GM12878 (cell line): ENCODE measurements around the gene ZKSCAN2. TPM values are rescaled to one million over a fixed set of nuclear protein-coding genes. Genes with fewer than 3 reads are reported as not detected.

Experiments used
- ATAC-seq: fragments of 200-7000 bp; cut with Tn5 transposase; 3 replicates; pipeline ENCODE4 v1.9.1; 2020; ENCODE audit warnings: mild to moderate bottlenecking, moderate library complexity
- BruUV-seq: library from RNA; stranded (reverse); fragments of 400-500 nt; replicated peaks from 2 replicates; lab custom pipeline; 2021; lab: Mats Ljungman, UMichigan
- CTCF ChIA-PET: fragments of 300-600 bp; sonication (Branson Sonifier 250); formaldehyde crosslinking; extraction: SDS; loops from one replicate; lab custom pipeline; 2021; ENCODE audit warnings: inconsistent platforms; lab: Yijun Ruan, JAX
- POLR2A ChIA-PET: fragments of 350-600 bp; formaldehyde crosslinking; extraction: SDS; loops from one replicate; lab custom pipeline; 2021; ENCODE audit warnings: inconsistent platforms; lab: Charles Lee
- RAD21 ChIA-PET: fragments of 300-600 bp; sonication (Branson Sonifier 250); formaldehyde crosslinking; loops from one replicate; lab custom pipeline; 2023; ENCODE audit warnings: antibody characterized with exemption; ENCODE audit not compliant: unreplicated experiment; lab: Charles Lee
- SMC1A ChIA-PET: fragments of 300-600 bp; sonication (Branson Sonifier 250); formaldehyde crosslinking; loops from one replicate; lab custom pipeline; 2023; ENCODE audit not compliant: unreplicated experiment, uncharacterized antibody; lab: Charles Lee
- DNase-seq: peaks from one replicate; pipeline ENCODE4 v3.0.0-alpha.2; 2011; ENCODE audit warnings: low read depth, low spot score
- FAIRE-seq: peaks from 3 replicates; lab custom pipeline; 2011; peaks lifted over from hg19 to GRCh38; lab: Jason Lieb, UNC
- H2AFZ ChIP-seq: 2 replicates; pipeline ENCODE4 v1.6.0; 2011; ENCODE audit warnings: low read depth, low read length, control low read depth; ENCODE audit not compliant: control insufficient read depth
- H3K27ac ChIP-seq: 2 replicates; pipeline ENCODE4 v1.5.1; 2011; ENCODE audit warnings: control low read depth; ENCODE audit not compliant: control insufficient read depth, insufficient read depth
- H3K27me3 ChIP-seq, 2 experiments: replicated peaks in 1 of 2; 2 replicates each; pipeline versions ENCODE4 v1.6.0 to v1.6.1; 2011; ENCODE audit warnings: low read length in 1 of 2; ENCODE audit not compliant: control insufficient read depth in 2 of 2, insufficient read depth in 2 of 2
- H3K36me3 ChIP-seq, 2 experiments: 2 replicates each; pipeline ENCODE4 v1.5.1; 2011; ENCODE audit warnings: low read length in 1 of 2; ENCODE audit not compliant: control insufficient read depth in 2 of 2, insufficient read depth in 2 of 2
- H3K4me1 ChIP-seq: 2 replicates; pipeline ENCODE4 v1.6.1; 2011; ENCODE audit warnings: mild to moderate bottlenecking, low read length, moderate library complexity, mixed read lengths; ENCODE audit not compliant: control insufficient read depth, insufficient read depth
- H3K4me2 ChIP-seq: 2 replicates; pipeline ENCODE4 v1.6.0; 2011; ENCODE audit warnings: control low read depth; ENCODE audit not compliant: control insufficient read depth, insufficient read depth
- H3K4me3 ChIP-seq: fragments of 200-600 bp; sonication (generic); 2 replicates; pipeline ENCODE4 v1.5.1; 2016
- H3K79me2 ChIP-seq: 2 replicates; pipeline ENCODE4 v1.6.0; 2011; ENCODE audit warnings: low read length; ENCODE audit not compliant: control insufficient read depth, insufficient read depth
- H3K9ac ChIP-seq: 2 replicates; pipeline ENCODE4 v1.8.0; 2011; ENCODE audit warnings: low read length, control low read depth, mixed read lengths; ENCODE audit not compliant: control insufficient read depth, insufficient read depth
- H3K9me3 ChIP-seq: replicated peaks from 3 replicates; pipeline ENCODE4 v1.5.1; 2011; ENCODE audit warnings: mild to moderate bottlenecking, low read length; ENCODE audit not compliant: control insufficient read depth, insufficient read depth
- H4K20me1 ChIP-seq: 2 replicates; pipeline ENCODE4 v1.6.0; 2011; ENCODE audit not compliant: control insufficient read depth, insufficient read depth
- ASH2L ChIP-seq: fragments of 300-600, 200-600 bp; sonication (generic); IDR thresholded peaks from 2 replicates; pipeline ENCODE4 v1.6.1; 2017; ENCODE audit warnings: low read depth, mild to moderate bottlenecking, borderline replicate concordance
- CHD2 ChIP-seq: IDR thresholded peaks from 2 replicates; pipeline ENCODE4 v1.6.1; 2011; ENCODE audit warnings: low read depth, low read length, improper control_type of control experiment, borderline replicate concordance
- CREB1 ChIP-seq: IDR thresholded peaks from 2 replicates; pipeline ENCODE4 v1.6.1; 2012; ENCODE audit warnings: low read depth, mild to moderate bottlenecking, inconsistent platforms
- CREM ChIP-seq: IDR thresholded peaks from 2 replicates; pipeline ENCODE4 v1.6.1; 2014; ENCODE audit warnings: antibody characterized with exemption, low read depth
- EED ChIP-seq: sonication (generic); IDR thresholded peaks from 2 replicates; pipeline ENCODE4 v1.6.1; 2016; ENCODE audit warnings: antibody characterized with exemption, low read depth
- HDAC6 ChIP-seq: fragments of 200-600 bp; sonication (generic); IDR thresholded peaks from one replicate; pipeline ENCODE4 v1.8.0; 2017; ENCODE audit warnings: antibody characterized with exemption; ENCODE audit not compliant: unreplicated experiment
- MYC ChIP-seq: IDR thresholded peaks from 2 replicates; pipeline ENCODE4 v1.6.1; 2011; ENCODE audit warnings: mild to moderate bottlenecking, low read length, moderate library complexity, inconsistent platforms; ENCODE audit not compliant: insufficient read depth, insufficient replicate concordance, insufficient read length, severe bottlenecking
- NFYB ChIP-seq: IDR thresholded peaks from 2 replicates; pipeline ENCODE4 v1.6.1; 2011; ENCODE audit warnings: low read depth, mild to moderate bottlenecking, low read length, improper control_type of control experiment, moderate library complexity; ENCODE audit not compliant: insufficient read depth
- PAX8 ChIP-seq: fragments of 450-650 bp; IDR thresholded peaks from 2 replicates; pipeline ENCODE4 v1.6.1; 2017; ENCODE audit warnings: mild to moderate bottlenecking, moderate library complexity
- POLR2AphosphoS2 ChIP-seq: IDR thresholded peaks from 2 replicates; pipeline ENCODE4 v1.6.1; 2011; ENCODE audit warnings: low read depth, mild to moderate bottlenecking, low read length, improper control_type of control experiment, moderate library complexity
- RFX5 ChIP-seq: IDR thresholded peaks from 2 replicates; pipeline ENCODE4 v1.6.1; 2011; ENCODE audit warnings: low read depth, low read length, improper control_type of control experiment
- SIX5 ChIP-seq: IDR thresholded peaks from 2 replicates; pipeline ENCODE4 v1.6.1; 2011; ENCODE audit warnings: mild to moderate bottlenecking, low read depth, low read length, moderate library complexity; ENCODE audit not compliant: severe bottlenecking
- SMAD1 ChIP-seq: fragments of 450-650 bp; IDR thresholded peaks from 2 replicates; pipeline ENCODE4 v1.6.1; 2018; ENCODE audit warnings: mild to moderate bottlenecking, low read depth; ENCODE audit not compliant: partially characterized antibody
- SMC3 ChIP-seq: IDR thresholded peaks from 2 replicates; pipeline ENCODE4 v1.6.1; 2011; ENCODE audit warnings: low read length, improper control_type of control experiment, borderline replicate concordance
- STAT3 ChIP-seq: IDR thresholded peaks from 2 replicates; pipeline ENCODE4 v1.6.1; 2011; ENCODE audit warnings: low read depth, low read length, improper control_type of control experiment
- TARDBP ChIP-seq: IDR thresholded peaks from 2 replicates; pipeline ENCODE4 v1.6.1; 2016; ENCODE audit warnings: borderline replicate concordance
- TCF12 ChIP-seq: IDR thresholded peaks from 2 replicates; pipeline ENCODE4 v1.6.1; 2011; ENCODE audit warnings: low read depth, mild to moderate bottlenecking, low read length
- TCF7 ChIP-seq: IDR thresholded peaks from 2 replicates; pipeline ENCODE4 v1.6.1; 2014; ENCODE audit warnings: antibody characterized with exemption, borderline replicate concordance
- YBX1 ChIP-seq: fragments of 450-650 bp; IDR thresholded peaks from 2 replicates; pipeline ENCODE4 v1.6.1; 2016; ENCODE audit warnings: antibody characterized with exemption
- YY1 ChIP-seq: IDR thresholded peaks from 2 replicates; pipeline ENCODE4 v1.6.1; 2011; ENCODE audit warnings: low read depth, mild to moderate bottlenecking, low read length
- ZNF24 ChIP-seq: fragments of 450-650 bp; IDR thresholded peaks from 2 replicates; pipeline ENCODE4 v1.6.1; 2017; ENCODE audit warnings: antibody characterized with exemption, mild to moderate bottlenecking
- WGBS: methylation state at CpG from one replicate; pipeline ENCODE4 v1.1.6; 2016; ENCODE audit warnings: low lambda C conversion rate; ENCODE audit not compliant: insufficient replicate concordance, insufficient coverage; ENCODE audit errors: missing lambda C conversion rate; 5-methylcytosine and 5-hydroxymethylcytosine counted together
- in situ Hi-C: fragments of 300-500 bp; cut with MboI; formaldehyde crosslinking; loops from 9 replicates; pipeline ENCODE4 v1.14.3; 2018; ENCODE audit warnings: mixed read lengths
- intact Hi-C: fragments of 100-400 bp; cut with micrococcal nuclease; formaldehyde crosslinking; loops from one replicate; pipeline ENCODE4 v1.14.2; 2022; ENCODE audit not compliant: unreplicated experiment
- polyA plus RNA-seq, 11 experiments: library from polyadenylated mRNA; depleted of rRNA in 4 of 11; unstranded in 6 of 11; stranded (reverse) in 5 of 11; fragments of >200 nt; fragmentation: Nextera tagmentation in 4 of 11; fragmentation: Illumina TruSeq in 1 of 11; extraction: Ambion mirVana in 4 of 11; extraction: Trizol in 1 of 11; gene quantifications; 1 replicate in 1 of 11; 2 replicates in 10 of 11; pipeline versions ENCODE4 v1.2.1 to v1.2.3, GENCODE V29; 2011 to 2016; ENCODE audit warnings: inconsistent platforms in 2 of 11, missing spikeins in 2 of 11, low read depth in 1 of 11
- total RNA-seq, 4 experiments: library from RNA; depleted of rRNA in 3 of 4; stranded (reverse); fragments of >200 nt in 3 of 4; fragmentation: Illumina TruSeq in 1 of 4; extraction: Trizol in 1 of 4; gene quantifications; 2 replicates each; pipeline versions ENCODE4 v1.2.1 to v1.2.3, GENCODE V29; 2013 to 2021
- TF ChIP-seq, protein P1 (sequence below): fragments of 450-650 bp; IDR thresholded peaks from 2 replicates; pipeline ENCODE4 v1.6.1; 2016; ENCODE audit warnings: mild to moderate bottlenecking

ZKSCAN2 gene
- total and polyA plus RNA-seq, 10 of the 15 experiments (the other 5 are each of a cell fraction or from before 2014, with no cell fraction given), result 0.75 to 6.6 (median 2.9) TPM

- in situ Hi-C loops, result no loop called here
- 41% methylated on average over 6 of the region's 6 CpGs for WGBS
Measured at GRCh38 chr16:25213709-25214397, 43.8 kb downstream of the ZKSCAN2 start.

DNA sequence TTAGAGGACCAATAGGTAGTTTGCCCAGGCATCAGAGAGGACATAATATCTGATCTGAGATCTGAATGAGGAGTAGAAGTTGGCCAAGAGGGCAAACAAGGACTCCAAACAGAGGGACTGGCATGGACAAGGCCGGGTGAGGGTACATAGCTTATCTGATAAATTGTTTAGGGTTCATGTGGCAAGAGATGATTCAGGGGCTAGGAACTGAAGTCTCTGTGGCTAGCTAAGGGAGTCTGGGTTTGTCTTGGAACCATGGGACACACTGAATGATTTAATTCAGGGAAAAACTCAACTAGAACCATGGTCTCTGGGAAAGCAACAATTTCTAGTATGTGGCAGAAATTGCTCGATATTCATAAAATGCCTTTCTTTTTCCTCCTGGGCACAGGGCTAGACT lies 45.0 kb downstream of the ZKSCAN2 start:
- no peak overlapping the region for H3K9ac ChIP-seq
- no peaks in the 10 kb centered on the region for H3K4me1 ChIP-seq
- SMC1A ChIA-PET, result no interaction called here
- POLR2A ChIA-PET, result no interaction called here
- BruUV-seq, result no TSS peak
- ATAC-seq, result no peak
- no peak overlapping the region for H3K4me3 ChIP-seq
- no peaks in the 10 kb centered on the region for H4K20me1 ChIP-seq
- H3K27me3 ChIP-seq, result no peaks in the 10 kb centered on the region; a peak in 1 of 4 replicates
- intact Hi-C loops, result no loop called here
- no peak overlapping the region for H3K4me2 ChIP-seq
- WGBS, result 34% methylated on average over 2 of the region's 2 CpGs
- CTCF ChIA-PET, result no interaction called here
- no peak for DNase-seq
- RAD21 ChIA-PET, result no interaction called here
- FAIRE-seq, result no peak
- no peaks in the 10 kb centered on the region for H3K79me2 ChIP-seq
- TF ChIP-seq, protein P1, sequence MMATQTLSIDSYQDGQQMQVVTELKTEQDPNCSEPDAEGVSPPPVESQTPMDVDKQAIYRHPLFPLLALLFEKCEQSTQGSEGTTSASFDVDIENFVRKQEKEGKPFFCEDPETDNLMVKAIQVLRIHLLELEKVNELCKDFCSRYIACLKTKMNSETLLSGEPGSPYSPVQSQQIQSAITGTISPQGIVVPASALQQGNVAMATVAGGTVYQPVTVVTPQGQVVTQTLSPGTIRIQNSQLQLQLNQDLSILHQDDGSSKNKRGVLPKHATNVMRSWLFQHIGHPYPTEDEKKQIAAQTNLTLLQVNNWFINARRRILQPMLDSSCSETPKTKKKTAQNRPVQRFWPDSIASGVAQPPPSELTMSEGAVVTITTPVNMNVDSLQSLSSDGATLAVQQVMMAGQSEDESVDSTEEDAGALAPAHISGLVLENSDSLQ, result no peak
- TF ChIP-seq YBX1, result no peak
- no peak for TF ChIP-seq NFYB
- TF ChIP-seq, all 136 proteins: peak for 0
- H2AFZ ChIP-seq, result no peak overlapping the region
- no peak overlapping the region for H3K27ac ChIP-seq
- no peaks in the 10 kb centered on the region for H3K9me3 ChIP-seq
- in situ Hi-C loops, result no loop called here
- no peaks in the 10 kb centered on the region for H3K36me3 ChIP-seq

More at GRCh38 chr16:25213709-25214397, 43.8 kb downstream of the ZKSCAN2 start:
- POLR2A ChIA-PET, result no interaction called here
- Histone ChIP-seq H3K9me3 (no peaks in the 10 kb centered on the region), H2AFZ (no peak overlapping the region), H4K20me1 (no peaks in the 10 kb centered on the region), H3K27me3 (peaks cover 0 to 1% of the 10 kb centered on the region in 2 experiments; a peak in 1 of 4 replicates)
- ATAC-seq, result no peak
- TF ChIP-seq ASH2L (no peak), RFX5 (no peak), SIX5 (no peak), PAX8 (no peak), MYC (no peak), TCF7 (no peak), EED (no peak), TARDBP (no peak), SMAD1 (no peak), POLR2AphosphoS2 (no peak), CREB1 (no peak), ZNF24 (no peak), SMC3 (no peak), CHD2 (no peak), YY1 (no peak), STAT3 (no peak), CREM (no peak), TCF12 (no peak), HDAC6 (no peak)
- TF ChIP-seq, all 136 proteins: peak for 0
- no peak for FAIRE-seq
- CTCF ChIA-PET, result interaction anchor here (1.8 kb wide), 1 partner anchor 12 kb away, joined by 6 read pairs; no protein-coding TSS in a partner anchor
- Histone ChIP-seq H3K4me2 (no peak overlapping the region), H3K4me3 (no peak overlapping the region), H3K36me3 (no peaks in the 10 kb centered on the region), H3K9ac (no peak overlapping the region), H3K4me1 (no peaks in the 10 kb centered on the region), H3K27ac (no peak overlapping the region), H3K79me2 (no peaks in the 10 kb centered on the region)
- SMC1A ChIA-PET, result no interaction called here
- intact Hi-C loops, result no loop called here
- RAD21 ChIA-PET, result no interaction called here
- DNase-seq, result no peak
- no TSS peak for BruUV-seq
